ENCODE data around the gene RHOH. TPM values are rescaled to one million over a fixed set of nuclear protein-coding genes. Genes with fewer than 3 reads are reported as not detected.
A peak's percentile ranks its signal among the peaks of the same experiment; 100 is the strongest.

Gene RHOH
- total and polyA plus RNA-seq, 10 of the 15 experiments (the other 5 are each of a cell fraction or from before 2014, with no cell fraction given) = 46.5 to 120 (median 57.9) TPM

- no peak for TF ChIP-seq ASH2L (IDR thresholded peaks at IDR 0.05; ENCODE audit: borderline replicate concordance, low read depth)
- TF ChIP-seq NFIC (IDR thresholded peaks at IDR 0.05; ENCODE audit: low read depth, low read length) = no peak
- TF ChIP-seq PAX8 (IDR thresholded peaks at IDR 0.05) = no peak
- TF ChIP-seq SP1 (IDR thresholded peaks at IDR 0.05; ENCODE audit: low read depth, low read length) = no peak
- TF ChIP-seq NRF1 (conservative IDR thresholded peaks at IDR 0.05; ENCODE audit: low read depth, low read length) = no peak
- TF ChIP-seq MYC (IDR thresholded peaks at IDR 0.05; ENCODE audit: insufficient read depth, insufficient read length, insufficient replicate concordance, low read length, severe bottlenecking) = no peak
- TF ChIP-seq ZNF384 (IDR thresholded peaks at IDR 0.05; ENCODE audit: borderline replicate concordance, low read depth, low read length) = no peak
- no peak for TF ChIP-seq SRF (IDR thresholded peaks at IDR 0.05; ENCODE audit: low read depth in 2 of 2, low read length in 2 of 2)
- no peak for TF ChIP-seq SREBF1 (IDR thresholded peaks at IDR 0.05; ENCODE audit: low read length)
- TF ChIP-seq NBN (IDR thresholded peaks at IDR 0.05) = peak; percentile 44; the same call in 1 of the 2 replicates
- no peak for TF ChIP-seq PML (IDR thresholded peaks at IDR 0.05; ENCODE audit: low read length)
- no peak for TF ChIP-seq NFYB (IDR thresholded peaks at IDR 0.05; ENCODE audit: insufficient read depth, low read depth, low read length)
- peak; percentile 32; the same call in 1 of the 2 replicates for TF ChIP-seq ATF7 (IDR thresholded peaks at IDR 0.05; ENCODE audit: low read depth)
- no peak for TF ChIP-seq KAT2A (conservative IDR thresholded peaks at IDR 0.05; ENCODE audit: control insufficient read depth, low read depth, low read length)
- no peak for TF ChIP-seq RCOR1 (conservative IDR thresholded peaks at IDR 0.05; ENCODE audit: low read depth, low read length)
- TF ChIP-seq BCL11A (IDR thresholded peaks at IDR 0.05; ENCODE audit: low read depth, low read length) = no peak
- TF ChIP-seq EED (IDR thresholded peaks at IDR 0.05; ENCODE audit: low read depth) = peak; percentile 52; the same call in 1 of the 2 replicates
- TF ChIP-seq ETV6 (conservative IDR thresholded peaks at IDR 0.05 in 1 of 2, IDR thresholded peaks at IDR 0.05 in 1 of 2; ENCODE audit: borderline replicate concordance in 1 of 2, low read depth in 1 of 2) = no peak
- TF ChIP-seq IRF5 (IDR thresholded peaks at IDR 0.05; ENCODE audit: borderline replicate concordance) = no peak
- TF ChIP-seq BACH1 (IDR thresholded peaks at IDR 0.05; ENCODE audit: borderline replicate concordance) = peak; percentile 81
- TF ChIP-seq EZH2 (IDR thresholded peaks at IDR 0.05; ENCODE audit: borderline replicate concordance, control insufficient read depth, low read depth, low read length) = no peak
- peak; percentile 31 for TF ChIP-seq SKIL (IDR thresholded peaks at IDR 0.05; ENCODE audit: low read depth, poor library complexity, severe bottlenecking)
- TF ChIP-seq POLR2A (IDR thresholded peaks at IDR 0.05; ENCODE audit: low read depth, low read length) = peak; percentile 70; the same call in 1 of the 2 replicates
- TF ChIP-seq YBX1 (IDR thresholded peaks at IDR 0.05) = no peak
- TF ChIP-seq RAD51 (IDR thresholded peaks at IDR 0.05) = no peak
- TF ChIP-seq EP300 (IDR thresholded peaks at IDR 0.05; ENCODE audit: borderline replicate concordance in 1 of 2, control insufficient read depth in 1 of 2, low read depth in 2 of 2, low read length in 2 of 2) = no peak; a peak in 1 of 4 replicates
- TF ChIP-seq CBX5 (IDR thresholded peaks at IDR 0.05; ENCODE audit: low read depth) = no peak
- no peak for TF ChIP-seq STAT1 (conservative IDR thresholded peaks at IDR 0.05)
- TF ChIP-seq ZNF217 (IDR thresholded peaks at IDR 0.05) = no peak
- no peak for TF ChIP-seq NFXL1 (IDR thresholded peaks at IDR 0.05; ENCODE audit: borderline replicate concordance)
Measured at GRCh38 chr4:40197879-40198689, 1.3 kb downstream of the RHOH start (continued).

All from GM12878 (cell line).